ENCODE data around the gene FHL1.

FHL1 gene

DNA sequence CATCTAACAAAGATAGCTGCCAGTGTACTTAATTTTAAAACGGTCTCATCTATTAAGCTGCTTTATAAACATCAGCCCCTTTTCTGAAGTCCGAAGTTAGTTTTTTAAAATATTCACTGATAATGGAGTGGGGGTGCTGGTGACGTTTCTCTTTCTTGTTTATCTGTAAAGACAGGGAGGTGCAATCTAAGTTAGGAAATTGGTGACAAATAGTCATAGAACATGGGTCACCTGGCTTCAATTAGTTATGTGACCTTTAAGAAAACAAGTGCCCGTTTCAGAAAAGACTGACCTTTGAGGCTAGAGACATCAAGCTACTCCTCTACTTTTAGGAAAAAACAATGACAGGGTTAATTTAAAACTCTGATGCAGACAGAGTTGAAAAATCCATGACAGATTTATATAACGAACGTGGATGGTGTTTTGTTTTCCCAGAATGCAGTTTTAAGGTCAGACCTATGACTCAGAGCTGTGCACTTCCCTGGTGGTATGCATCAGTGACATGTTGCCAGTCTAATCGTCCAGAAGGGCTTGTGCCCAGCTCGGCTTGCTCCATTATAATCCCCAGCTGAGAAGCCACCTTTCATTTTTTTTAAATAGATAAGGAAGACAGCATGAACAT lies 38.2 kb downstream of the FHL1 start:
- no peak for DNase-seq (ENCODE audit: low read depth)

DNA sequence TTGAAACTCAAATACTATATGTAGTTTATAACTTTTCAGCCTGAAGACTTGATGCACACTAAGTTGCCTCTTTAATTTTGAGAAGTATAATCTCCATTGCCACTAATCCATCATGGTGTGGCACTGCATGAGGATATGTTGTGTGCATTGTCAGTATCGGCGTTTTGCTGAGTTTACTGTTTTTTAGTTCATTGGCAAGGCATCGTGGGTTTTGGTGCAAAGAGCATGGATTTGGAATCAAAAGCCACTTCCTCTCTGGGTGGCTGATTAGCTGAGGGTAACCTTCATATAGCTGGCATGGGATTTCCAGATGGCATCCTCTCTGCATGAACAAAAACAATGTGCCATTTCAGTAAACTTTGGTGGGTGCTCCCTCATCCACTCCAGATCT lies 38.7 kb downstream of the FHL1 start:
- DNase-seq (ENCODE audit: low read depth), result no peak

DNA sequence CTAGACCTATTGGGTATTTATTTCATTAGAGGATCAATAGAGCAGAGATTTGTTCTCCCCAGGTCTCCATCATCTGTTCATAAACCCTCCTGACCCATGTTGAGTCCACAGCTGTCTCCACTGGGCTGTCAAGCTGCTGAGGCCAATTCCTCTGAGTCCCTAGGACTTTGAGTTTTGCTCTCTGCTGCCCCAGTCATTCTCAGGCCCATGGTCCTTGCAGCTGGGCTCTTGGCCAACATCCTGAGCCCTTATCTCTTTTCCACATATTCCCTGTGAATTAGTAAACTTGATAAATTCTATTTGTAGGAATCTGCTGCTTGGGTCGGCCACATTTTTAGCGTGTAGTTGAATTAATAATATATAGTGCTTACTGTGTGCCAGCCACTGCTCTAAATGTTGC lies 41.9 kb downstream of the FHL1 start:
- no peak for DNase-seq (ENCODE audit: low read depth)

DNA sequence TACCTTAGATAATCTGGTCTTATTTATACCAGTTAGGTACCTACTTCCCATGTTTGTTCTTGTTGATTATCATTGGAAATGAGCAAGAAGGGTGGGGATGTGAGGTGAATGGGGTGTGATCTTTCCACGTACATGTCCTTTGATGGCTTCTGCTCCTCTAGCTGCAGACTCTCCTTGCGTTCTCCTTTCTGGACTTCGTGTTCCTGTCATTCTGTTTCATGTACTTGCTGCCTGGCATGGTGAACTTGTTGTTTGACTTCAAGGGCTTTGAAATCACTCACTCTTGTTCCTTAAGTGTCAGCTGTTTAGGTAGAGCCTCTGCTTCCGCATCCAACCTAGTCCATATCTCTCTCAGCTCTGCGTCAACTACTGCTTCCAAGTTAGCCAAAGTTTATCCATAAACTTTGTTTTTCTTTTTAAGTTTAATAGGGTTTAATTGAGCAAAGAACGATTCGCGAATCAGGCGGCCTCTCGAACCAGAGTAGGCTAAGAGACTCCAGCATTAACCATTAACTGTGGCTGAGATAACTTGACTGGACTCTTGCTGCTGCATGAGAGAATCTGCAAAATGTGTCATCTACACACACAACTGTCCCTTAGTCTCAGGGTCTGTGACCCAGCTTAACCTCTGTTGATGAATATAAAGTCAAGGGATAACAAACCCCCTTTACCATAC lies 42.8 kb downstream of the FHL1 start:
- no peak for DNase-seq (ENCODE audit: low read depth)

DNA sequence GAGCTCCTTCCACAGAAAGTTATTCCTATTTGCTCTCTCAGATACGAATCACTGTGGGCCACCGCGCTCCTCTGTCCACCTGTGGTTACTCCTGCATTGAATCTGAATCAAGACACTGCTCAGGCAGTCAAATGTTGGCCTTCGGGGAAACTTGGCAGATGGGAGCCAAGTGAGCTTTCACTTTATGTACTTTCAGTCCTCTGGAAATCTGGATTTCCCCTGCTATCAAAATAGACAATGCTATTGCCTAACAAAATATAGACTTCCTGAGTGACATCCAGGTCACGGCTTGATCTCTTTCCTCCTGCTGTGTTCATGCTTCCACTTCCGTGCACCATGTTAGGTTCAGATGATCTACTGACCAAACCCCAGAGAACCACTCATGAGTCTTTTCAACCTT lies 43.8 kb downstream of the FHL1 start:
- DNase-seq (ENCODE audit: low read depth), result no peak

DNA sequence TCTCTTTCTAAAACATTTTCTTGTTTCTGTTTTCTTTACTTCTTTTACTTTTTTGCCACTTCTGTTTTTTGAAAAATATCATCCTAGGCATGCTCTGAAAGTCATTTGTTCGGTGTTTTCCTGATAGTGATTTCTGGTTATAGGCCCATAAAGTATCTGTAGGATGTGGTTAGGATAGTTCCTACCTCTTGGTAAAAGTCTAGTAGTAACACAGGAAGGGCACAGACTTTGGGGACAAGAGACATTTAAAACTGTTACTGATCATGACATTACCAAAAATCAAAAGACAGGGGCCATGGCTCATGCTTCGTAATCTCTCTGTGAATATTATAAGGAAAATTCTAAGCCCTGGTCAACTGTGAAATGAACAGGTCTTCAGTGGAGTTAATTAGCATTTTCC lies 44.8 kb downstream of the FHL1 start:
- no peak for DNase-seq (ENCODE audit: low read depth)

DNA sequence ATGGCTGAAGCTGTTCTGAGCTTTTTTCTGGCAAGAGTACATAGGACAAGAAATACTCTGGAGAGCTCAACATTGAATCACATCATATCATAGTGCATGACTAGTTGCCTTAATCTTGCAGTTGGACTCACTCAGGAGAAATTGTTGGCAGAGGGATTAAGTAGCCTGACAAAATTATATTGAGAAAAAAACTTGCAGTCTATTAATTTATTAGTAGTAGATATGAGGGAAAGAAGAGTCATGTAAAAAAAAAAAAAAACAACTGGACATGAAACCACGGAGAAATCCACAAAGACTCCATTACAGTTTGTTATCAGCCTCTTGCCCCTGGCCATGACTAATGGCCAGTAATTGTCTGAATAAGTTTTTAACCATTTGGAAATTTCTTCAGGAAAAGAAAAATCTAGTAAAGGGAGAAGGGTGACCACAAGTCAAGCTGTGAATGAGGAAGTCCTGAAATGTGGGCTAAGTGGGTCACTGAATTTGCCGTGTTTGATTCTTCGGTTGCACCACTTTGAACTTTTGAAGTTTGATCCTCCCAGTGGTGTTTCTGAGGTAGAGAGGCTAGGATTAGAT lies 45.6 kb downstream of the FHL1 start:
- DNase-seq (ENCODE audit: low read depth), result no peak

DNA sequence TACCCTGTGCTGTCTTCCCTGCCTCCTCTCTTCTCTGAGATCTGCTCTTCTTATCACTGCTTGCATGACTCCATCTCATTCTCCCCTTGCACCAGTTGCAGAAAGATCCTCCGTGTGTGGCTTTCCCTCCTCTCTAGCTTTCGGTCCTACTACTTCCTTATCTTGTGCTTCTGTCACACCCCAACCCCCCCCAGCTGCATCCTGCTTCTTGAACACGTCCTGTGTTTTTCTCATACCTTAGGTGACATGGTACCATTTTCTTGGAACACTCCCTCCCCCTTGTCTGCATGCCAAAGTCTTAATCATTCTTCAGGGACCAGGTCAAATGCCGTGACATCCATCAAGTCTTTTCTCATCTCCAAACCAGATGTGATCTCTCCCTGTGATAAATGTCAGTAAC lies 46.4 kb downstream of the FHL1 start:
- no peak for DNase-seq (ENCODE audit: low read depth)

DNA sequence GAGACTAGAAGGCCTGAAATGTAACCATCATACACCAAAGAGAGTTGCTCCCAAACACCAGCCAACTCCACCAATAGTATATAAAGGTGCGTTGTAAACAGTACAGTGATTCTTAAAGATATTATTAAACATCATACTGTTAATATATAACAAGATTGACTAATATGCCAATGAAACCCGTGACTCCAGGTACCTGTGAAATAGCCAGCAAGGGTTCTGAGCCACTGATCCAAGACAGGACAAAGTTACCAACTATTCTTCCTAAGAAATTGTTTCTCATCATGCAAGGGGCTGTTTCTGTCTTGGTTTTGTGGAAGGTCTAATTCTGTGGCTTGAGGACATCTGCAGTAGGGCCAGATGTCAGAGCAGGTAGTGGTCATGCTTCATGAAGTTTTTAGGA lies 47.2 kb downstream of the FHL1 start:
- DNase-seq (ENCODE audit: low read depth), result no peak

DNA sequence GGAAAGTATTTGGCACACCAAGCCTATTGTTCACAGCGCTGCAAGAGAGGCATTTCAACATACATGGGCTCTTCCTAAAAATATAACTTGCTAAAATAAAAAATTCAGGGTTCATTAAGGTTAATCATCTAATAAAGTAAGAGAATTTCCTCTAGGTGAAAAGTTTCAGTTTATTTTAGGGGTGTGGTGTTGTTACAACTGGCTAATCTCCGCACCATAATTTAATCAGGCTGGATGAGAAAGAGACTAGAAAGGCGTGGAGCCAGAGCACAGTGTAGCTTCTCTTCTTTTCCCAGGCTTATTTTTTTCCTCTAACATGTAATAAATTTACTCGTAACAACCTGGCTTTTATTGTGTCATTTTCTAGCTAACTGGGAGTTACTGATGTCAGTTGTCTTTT lies 47.9 kb downstream of the FHL1 start:
- DNase-seq (ENCODE audit: low read depth), result no peak

DNA sequence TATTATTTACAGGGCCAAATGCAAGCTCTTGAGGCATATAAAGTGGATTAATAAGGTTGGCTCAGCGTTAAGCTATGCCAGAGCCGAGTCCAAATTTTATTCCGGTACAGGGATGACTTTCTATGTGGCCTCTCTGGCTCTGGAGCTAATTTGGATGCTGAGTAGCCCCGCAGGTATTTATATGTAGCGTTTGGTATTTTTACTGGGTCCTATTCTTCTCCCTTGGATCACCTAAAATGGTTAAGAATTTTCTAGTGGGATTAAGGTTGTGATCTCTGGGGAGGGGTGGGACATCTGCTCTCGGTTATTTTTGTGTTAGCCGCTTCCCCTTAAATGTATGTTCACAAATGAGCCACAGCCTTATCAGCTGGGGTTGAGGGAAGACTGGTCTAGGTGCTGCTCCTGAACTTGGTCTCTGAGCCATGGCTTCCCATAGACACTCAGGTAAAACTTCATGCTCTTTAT lies 49.4 kb downstream of the FHL1 start:
- DNase-seq (ENCODE audit: low read depth), result no peak

DNA sequence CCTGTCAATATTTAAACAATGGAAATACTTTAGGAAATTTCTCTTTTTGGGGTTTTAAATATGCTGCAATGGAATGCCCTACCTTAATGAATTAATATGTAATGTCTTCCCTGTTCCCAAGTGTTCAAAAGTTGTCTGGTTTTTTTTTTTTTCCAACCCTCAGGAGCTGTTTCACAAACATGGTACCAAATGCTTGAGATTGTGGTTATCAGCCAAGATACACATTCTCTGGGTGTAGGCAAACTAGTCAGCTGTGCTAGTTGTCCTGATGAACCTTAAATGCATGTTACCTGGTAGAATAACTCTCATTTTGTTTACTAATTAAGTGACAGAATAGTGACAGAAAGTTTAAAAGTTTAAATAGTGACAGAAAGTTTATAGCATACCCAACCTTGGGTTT lies 50.7 kb downstream of the FHL1 start:
- DNase-seq (ENCODE audit: low read depth), result no peak

DNA sequence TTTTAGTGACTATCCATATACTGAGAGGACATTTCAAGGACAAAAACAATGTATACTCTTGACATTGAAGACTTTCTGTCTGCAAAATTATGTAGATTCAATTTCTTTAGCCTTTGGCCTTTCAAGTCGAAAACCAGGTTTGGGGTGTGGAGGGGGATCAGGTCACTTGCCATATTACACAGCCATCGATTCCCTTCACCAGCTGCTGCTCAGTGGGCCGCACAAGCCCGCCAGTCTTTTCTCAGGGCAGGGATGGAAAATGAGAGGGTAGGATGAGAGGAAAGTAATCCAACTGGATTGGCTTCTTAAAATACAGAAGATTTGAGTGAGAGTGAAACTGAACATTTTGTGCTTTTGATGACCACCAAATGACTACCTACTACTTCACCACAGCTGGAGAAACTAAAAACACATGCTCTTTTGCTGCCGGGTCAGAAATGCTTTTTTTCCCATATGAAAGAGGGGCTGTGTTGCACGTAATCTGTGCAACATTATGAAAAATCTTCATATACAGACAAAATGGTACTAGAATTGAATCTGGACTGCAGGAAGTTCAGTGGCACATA lies 51.4 kb downstream of the FHL1 start:
- DNase-seq (ENCODE audit: low read depth), result no peak

DNA sequence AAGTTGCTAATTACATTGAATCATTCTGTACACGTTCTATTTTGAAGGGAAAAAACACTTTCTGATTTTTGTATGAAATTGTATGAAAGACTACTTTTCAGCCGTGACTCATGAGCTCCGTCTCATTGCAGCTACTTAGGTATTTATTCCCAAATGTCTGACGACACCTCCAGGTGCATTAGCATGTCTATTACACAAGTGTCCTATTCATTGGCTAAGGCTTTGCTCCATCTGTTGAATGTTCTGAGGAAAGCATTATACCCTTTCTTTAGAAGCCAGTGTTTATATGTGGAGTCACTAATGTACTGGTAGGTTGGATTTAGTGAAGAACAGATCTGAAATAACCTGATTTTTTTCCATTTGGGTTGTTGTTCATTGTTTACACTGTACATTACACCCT lies 52.0 kb downstream of the FHL1 start:
- no peak for DNase-seq (ENCODE audit: low read depth)

DNA sequence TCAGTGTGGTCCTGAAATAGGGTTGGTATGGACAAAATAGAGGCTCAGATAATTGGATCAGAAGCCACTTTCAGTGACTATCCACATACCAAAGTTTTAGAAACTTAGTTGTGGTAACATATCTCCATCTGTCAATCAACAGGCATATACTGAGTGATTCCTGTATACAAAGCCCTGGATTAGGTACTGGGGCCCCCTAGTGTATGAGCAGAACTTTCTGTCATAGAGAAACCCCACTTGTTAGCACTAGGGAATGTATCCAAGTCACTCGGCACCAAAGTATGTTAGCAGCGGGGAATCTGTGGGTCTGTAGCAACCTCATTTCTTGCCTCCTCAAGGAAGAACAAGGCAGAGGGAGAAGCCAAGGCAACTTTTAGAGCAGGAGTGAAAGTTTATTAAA lies 53.1 kb downstream of the FHL1 start:
- DNase-seq (ENCODE audit: low read depth), result no peak

DNA sequence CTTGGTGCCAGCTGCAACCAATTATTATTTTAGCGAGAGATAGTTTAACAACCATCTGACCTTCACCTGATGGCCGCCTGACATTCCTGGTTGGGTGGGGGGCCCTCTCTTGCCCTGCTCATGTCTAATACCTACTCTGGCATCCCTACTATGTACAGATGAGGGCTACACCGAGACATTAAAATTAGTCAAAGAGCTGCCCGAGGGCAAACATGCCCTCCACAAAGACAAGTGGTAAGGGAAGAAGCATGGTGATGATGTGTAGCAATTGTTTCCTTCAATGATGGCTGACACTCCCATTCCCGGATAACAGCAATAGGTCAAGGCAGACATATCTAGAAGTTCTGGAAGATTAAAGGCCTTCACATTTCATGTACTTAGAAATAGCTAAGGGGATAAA lies 54.3 kb downstream of the FHL1 start:
- DNase-seq (ENCODE audit: low read depth), result no peak

DNA sequence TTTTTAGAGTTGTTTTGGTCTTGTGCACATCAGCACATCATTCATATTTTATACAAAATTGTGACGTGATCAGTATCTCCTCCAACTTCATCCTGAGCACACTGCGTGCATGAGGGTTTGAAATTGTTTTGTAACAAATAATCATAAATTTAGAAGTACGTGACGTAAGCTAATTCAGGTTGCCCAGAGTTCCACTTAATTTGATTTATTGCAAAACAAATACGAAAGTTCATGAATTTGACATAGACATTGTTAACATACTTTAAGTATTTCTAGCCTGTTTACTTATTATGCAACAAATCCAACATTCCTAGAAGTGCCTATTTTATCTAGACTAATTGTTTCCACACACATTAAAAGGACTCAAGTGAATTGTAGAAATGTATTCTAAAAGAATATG lies 55.6 kb downstream of the FHL1 start:
- no peak for DNase-seq (ENCODE audit: low read depth)

DNA sequence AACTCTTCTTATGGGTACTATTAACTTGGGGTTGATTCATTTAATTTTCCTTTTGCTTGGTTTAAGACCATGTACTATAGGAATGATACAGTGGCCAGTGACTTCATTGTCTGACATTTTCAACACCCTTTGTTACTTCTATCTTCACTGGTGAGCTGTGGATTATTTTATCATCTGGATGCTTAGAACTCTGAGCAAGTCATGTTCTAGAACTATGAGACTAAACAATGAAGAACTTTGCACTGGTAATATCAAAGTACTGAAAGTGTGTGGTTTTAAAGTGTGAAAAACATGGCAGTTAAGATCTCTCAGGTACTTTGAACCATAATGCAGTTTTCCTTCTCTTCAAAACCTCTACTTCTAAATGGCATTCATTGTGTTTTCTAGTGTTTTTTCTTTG lies 56.1 kb downstream of the FHL1 start:
- no peak for DNase-seq (ENCODE audit: low read depth)

DNA sequence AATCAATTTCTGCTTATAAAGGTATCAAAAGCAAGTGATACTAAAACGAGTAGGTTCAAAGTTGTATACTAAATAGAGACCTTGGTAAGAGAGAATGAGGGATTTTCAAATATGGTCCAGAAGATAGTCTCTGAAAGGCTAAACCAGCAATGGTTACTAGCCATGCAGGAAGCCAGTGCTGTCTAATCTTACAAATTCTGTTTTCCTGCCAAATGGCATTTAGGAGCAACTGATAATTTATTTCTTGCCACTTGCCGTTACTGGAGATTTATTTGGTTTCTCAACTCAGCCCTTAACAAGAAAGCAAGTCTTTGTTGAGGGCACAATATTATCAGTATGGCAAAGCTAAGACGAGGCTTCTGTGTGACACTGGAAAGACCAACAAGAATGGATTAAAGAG lies 56.6 kb downstream of the FHL1 start:
- DNase-seq (ENCODE audit: low read depth), result no peak

DNA sequence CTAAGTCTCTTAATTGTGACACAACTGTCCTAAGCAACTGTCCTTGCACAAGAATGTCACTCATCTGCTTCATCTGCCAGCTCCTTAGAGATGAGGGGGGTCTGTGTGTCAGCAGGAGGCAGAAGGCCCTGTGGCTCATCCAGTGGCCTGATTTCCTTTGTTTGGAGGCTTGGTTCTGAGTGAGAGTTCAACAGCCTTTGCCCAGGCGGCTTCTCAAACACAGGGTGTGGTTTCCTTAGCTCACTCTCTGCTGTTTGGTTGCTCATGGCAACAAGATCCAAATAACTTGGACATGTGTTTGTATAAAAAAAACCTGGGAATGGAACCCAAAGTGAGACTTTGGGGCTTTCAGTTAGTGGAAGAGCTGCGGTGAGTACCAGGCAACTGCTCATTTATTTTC lies 57.2 kb downstream of the FHL1 start:
- DNase-seq (ENCODE audit: low read depth), result no peak

DNA sequence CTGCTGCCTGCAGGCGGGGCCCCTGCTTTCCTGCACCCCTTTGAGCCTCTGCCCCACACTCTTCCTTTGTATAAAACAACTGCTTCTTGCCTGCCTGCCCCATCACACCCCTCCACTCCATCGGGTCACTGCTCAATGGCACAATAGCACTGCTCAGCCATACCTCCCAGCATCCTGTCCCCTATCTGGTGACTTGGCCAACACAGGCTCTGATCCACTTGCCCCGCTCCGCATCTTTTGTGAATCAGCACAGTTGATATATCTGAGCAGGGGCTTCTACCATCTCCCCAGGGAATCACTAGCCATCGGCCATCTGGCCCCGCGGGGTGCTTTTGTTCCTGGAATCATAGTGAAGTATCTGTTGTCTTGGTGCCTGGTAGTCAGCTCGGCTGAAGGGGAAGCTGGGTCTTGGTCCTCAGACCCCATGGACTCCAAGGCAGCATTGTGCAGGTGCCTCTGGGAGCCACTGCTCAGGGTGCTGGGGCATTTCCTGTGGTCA lies 58.6 kb downstream of the FHL1 start:
- DNase-seq (ENCODE audit: low read depth), result no peak

DNA sequence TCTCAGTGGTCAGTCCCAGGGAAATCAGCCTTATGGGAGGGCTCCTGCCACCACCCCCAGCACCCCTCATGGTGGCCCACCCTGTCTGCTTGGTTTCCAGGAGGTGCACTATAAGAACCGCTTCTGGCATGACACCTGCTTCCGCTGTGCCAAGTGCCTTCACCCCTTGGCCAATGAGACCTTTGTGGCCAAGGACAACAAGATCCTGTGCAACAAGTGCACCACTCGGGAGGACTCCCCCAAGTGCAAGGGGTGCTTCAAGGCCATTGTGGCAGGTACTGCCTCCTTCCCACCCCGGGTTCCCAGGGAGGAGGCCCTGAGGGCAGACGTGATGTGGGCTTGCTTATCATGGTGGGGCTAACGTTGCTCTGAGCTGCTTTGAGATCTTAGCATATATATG lies 59.6 kb downstream of the FHL1 start:
- no peak for DNase-seq (ENCODE audit: low read depth)

DNA sequence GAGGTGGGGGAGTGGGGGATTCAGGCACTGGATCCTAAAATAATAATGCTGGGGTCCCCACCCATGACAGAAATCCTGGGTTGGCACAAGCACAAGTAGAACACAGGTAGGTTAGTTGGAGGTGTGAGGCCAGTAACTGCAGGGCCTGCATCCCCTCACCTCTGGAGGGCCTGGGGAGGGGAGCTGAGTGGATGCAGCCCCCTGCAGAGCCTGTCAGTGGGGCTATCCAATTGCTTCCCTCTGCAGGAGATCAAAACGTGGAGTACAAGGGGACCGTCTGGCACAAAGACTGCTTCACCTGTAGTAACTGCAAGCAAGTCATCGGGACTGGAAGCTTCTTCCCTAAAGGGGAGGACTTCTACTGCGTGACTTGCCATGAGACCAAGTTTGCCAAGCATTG lies 60.2 kb downstream of the FHL1 start:
- no peak for DNase-seq (ENCODE audit: low read depth)
